Amniotic epithelial cell (primary cell): ENCODE data around the gene HS6ST3.
"Not testable (repeated sequence)": the region's sequence is repeated elsewhere in the genome, so short reads cannot be mapped to it uniquely, and the experiment has no call there.

ENCODE experiments used
- DNase-seq: peaks from one replicate; pipeline ENCODE4 v3.0.0-alpha.2; 2010; ENCODE audit warnings: low read depth

The HS6ST3 gene

DNA sequence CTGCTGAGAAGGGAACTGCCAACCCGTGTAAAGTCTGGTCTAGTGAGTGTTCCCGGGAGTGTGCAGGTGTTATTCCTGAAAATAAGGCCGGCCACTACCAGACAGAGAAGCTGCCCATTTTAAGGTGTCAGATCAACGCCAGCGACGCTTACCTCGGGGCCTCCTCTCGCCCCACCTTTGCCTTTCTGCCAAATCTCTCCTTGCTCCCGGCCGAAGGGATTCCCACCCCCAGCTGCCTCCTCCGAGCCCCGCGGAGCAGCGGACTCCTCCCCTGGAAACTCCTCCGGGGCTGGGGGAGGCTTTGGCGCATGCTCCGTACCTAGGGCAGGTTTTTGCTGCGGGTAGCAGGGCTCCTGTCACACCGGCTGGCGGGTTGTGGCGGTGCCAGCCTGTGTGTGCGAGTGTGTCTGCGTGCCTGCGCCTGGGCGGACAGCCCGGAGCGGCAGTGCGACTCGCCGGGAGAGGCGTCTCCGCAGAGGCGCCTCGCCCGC, at the start of gene HS6ST3:
Gene HS6ST3, plus strand, starts transcription at position 359 of the 491 bp plus-strand sequence.
- no peak for DNase-seq

DNA sequence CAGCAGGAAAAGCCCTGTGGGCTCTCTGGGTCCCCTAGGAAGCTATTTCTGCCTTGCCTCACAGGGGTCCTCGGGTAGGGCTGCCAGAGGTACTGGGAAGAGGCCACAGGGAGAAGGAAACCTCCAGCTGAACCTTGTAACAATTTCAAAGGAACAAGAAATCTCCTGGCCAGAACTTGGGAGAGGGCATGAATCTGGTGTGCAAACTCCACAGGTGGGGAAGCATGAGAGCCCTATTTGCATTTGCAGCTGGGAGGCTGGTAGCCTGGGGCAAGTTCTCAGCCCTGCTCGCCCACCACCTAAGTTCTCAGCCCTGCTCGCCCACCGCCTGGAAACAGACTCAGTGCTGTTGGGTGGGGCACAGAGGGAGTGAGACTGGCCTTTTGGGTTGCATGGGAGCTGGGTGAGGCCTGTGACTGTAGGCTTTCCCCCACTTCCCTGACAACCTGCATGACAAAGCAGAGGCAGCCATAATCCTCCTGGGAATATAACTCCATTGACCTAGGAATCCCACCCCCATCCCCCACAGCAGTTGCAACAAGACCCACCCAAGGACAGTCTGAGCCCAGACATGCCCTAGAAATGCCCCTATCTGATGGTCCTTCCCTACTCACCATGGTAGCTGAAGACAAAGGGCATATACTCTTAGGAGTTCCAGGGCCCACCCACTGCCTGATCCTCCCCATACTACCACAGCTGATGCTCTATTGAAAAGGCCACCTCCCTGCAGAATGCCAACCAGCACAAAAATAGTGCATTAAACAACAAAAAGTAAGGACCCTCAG, 48.4 kb upstream of the HS6ST3 start:
- no peak for DNase-seq

GRCh38 chr13:96044238-96044637, 45.7 kb upstream of the HS6ST3 start:
- DNase-seq, result no peak

DNA sequence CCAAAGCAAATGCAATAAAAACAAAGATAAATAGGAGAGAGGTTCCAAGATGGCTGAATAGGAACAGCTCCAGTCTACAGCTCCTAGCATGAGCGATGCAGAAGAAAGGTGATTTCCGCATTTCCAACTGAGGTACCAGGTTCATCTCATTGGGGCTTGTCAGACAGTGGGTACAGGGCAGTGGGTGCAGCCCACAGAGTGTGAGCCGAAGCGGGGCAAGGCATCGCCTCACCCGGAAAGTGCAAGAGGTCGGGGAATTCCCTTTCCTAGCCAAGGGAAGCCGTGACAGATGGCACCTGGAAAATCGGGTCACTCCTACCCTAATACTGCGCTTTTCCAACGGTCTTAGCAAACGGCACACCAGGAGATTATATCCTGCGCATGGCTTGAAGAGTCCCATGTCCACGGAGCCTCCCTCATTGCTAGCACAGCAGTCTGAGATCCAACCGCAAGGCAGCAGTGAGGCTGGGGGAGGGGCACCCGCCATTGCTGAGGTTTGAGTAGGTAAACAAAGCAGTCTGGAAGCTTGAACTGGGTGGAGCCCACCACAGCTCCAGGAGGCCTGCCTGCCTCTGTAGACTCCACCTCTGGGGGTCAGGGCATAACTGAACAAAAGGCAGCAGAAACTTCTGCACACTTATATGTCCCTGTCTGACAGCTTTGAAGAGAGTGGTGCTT, 43.3 kb upstream of the HS6ST3 start:
- not testable (repeated sequence) for DNase-seq

- not testable (repeated sequence) for DNase-seq
These were observed 39.0 kb upstream of the HS6ST3 start for GRCh38 chr13:96050955-96051354.

GRCh38 chr13:96051491-96051890, 38.4 kb upstream of the HS6ST3 start:
- not testable (repeated sequence) for DNase-seq

GRCh38 chr13:96051946-96052345, 38.0 kb upstream of the HS6ST3 start:
- DNase-seq, result not testable (repeated sequence)

- DNase-seq, result peak; percentile 83
These were observed 37.3 kb upstream of the HS6ST3 start for GRCh38 chr13:96052656-96053002.

GRCh38 chr13:96053003-96053703, 36.8 kb upstream of the HS6ST3 start, which contains the start of gene UGGT2:
TSS of gene UGGT2 (minus strand) at chr13:96053401. CDS start at chr13:96053312, 89 bp downstream.
- DNase-seq, result peak; percentile 90

DNA sequence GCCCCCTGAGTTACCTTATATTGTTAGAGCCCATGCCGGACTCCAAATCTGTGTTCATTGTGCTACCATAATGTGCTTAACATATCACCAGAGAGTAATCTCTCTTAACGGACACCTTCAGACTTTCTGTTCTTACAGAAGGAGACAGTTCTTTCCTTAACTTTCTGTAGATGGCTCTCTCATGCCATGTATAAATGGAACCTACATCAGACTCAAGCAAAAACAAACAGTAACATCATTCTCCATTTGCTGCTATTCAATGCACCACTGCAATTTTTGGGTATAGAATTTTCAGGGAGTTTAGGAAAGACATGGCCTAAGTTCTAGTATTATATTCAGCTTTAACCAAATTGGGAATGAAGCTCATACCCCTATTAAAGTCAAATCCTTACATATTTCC, 24.1 kb upstream of the HS6ST3 start:
- DNase-seq, result no peak

GRCh38 chr13:96068729-96069128, 21.2 kb upstream of the HS6ST3 start:
- DNase-seq, result no peak

GRCh38 chr13:96071504-96071903, 18.4 kb upstream of the HS6ST3 start:
- no peak for DNase-seq

- DNase-seq, result no peak
These were observed 17.5 kb upstream of the HS6ST3 start for GRCh38 chr13:96072392-96072791.

- peak; percentile 20 for DNase-seq
These were observed 13.9 kb upstream of the HS6ST3 start for GRCh38 chr13:96075953-96076543.

GRCh38 chr13:96080676-96081075, 9.2 kb upstream of the HS6ST3 start:
- DNase-seq, result no peak

DNA sequence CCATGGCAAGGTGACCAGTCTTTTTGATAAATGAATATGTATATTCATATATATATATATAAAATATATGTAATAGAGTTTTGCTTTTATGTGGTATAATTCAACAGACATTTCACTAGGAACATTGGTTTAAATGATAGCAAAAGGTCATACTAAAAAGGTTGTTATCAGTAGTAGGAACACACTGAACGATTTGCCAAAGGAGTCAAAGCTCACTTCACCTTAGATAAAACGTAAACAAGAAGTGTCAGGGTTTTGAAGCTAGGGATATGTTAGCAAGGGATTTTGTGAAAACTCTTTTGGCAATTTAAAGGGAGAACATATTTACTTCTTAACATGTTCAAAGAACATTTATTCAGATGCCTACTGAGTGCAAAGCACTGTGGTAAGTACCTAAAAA, 8.0 kb upstream of the HS6ST3 start:
- no peak for DNase-seq

DNA sequence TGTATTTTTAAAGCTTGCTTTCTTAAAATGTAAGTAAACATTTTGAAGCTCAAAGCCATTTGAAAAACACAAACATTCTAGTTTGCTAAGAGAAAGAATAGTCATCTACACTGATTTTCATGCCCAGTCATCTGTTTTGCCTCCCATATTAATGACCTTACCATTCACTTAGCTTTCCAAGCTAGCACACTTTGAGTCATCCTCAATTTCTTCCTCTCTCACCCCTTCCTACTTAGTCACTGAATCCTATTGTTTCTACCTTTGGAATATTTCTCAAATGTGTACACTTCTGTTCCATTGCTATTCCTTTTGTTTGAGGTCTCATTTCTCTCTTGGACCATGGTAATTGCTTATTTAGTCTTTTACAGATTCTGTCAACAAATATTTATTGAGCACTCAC, 7.3 kb upstream of the HS6ST3 start:
- no peak for DNase-seq

DNA sequence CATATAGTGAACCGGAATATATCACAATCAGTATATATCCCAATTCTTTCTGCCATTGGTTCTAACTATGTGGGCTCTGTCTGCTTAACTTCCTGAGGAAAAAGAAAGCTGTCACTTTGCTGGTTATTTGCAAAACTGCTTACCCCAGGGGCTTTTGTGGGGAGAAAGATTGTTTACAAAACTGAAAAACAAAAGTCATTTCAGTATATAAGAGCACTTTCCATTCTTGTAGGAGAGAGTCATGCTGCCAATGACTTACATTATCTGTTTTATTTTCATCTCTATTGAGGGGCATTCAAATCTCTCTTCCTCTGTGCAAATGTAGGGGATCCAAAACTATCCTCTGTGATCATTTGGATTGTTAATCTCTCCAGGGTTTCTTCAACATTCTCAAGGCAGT, 3.2 kb upstream of the HS6ST3 start:
- no peak for DNase-seq

GRCh38 chr13:96089139-96089538, 768 bp upstream of the HS6ST3 start:
- no peak for DNase-seq

DNA sequence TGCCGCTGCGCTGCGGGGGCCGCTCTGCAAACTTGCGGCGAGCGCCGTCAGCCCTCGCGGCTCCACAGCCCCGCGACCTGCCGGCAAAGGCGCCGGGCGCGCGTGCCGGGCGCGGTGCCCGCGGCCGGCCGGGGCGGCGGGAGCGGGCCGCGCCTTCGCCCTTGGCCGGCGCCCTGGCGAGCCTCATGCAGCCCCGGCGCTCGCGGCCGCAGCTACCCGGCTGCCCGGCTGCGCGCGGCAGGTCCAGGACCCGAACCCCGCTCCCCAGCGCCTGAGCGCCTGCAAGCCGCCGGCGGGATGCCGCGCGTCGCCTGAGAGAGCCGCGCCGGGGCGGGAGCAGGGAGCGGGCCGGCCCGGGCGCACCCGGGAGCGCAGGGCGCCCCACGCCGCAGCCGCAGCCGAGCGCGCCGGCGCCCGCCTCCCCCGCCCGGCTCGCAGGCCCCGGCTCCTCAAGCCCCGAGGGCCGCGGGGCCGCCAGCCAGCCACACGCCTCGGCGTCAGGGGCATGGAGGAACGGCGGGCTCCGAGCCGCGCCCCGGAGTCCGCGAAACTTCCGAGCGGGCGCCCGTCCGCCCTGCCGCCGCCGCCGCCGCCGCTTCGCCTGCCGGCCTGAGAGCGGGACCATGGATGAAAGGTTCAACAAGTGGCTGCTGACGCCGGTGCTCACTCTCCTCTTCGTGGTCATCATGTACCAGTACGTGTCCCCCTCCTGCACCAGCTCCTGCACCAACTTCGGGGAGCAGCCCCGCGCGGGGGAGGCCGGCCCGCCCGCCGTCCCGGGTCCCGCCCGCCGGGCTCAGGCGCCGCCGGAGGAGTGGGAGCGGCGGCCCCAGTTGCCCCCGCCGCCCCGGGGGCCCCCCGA, 564 bp downstream of the HS6ST3 start:
- no peak for DNase-seq
